Left hindlimb (tissue), 1 donor: Measurements from ENCODE around the gene MEX3D.

ENCODE experiments used
- DNase-seq: peaks from one replicate; pipeline ENCODE4 v3.0.0-alpha.2; 2018

MEX3D gene

DNA sequence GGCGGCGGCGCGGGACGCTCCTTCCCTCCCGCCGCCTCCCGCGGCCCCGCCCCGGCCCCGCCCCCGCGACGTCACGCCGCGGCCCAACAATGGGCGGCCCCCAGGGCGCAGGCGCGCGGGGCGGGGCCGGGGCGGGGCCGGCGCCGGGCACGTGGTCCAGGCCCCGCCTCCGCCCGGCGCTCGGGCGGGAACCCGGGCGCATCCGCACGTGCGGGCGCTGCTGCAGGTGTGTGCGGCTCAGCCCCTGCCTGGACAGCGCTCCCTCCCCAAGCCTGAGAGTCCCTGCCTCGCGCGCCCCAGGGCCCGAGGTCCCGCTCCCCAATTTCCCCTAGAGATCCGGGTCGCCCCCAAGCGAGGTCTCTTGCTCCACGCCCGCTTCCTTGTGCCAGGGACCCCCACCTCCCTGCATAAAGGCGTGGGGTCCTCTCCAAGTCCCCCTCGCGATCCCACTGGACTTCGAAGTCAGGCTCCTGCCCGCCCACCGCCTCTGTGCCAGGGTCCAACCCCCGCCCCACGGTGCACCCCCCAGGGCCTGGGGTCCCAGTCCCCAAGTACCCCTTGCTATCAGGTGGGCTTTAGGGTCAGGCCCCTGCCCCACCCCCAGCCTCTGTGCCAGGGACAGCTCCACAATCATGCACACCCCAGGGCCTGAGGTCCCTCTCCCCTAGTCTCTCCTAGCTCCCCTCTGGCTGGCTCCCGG lies at the start of gene MEX3D:
MEX3D (minus strand) TSS at position 6 of the 700 bp plus-strand sequence. CDS start 267 bp downstream, outside the sequence.
- peak; percentile 73 for DNase-seq

DNA sequence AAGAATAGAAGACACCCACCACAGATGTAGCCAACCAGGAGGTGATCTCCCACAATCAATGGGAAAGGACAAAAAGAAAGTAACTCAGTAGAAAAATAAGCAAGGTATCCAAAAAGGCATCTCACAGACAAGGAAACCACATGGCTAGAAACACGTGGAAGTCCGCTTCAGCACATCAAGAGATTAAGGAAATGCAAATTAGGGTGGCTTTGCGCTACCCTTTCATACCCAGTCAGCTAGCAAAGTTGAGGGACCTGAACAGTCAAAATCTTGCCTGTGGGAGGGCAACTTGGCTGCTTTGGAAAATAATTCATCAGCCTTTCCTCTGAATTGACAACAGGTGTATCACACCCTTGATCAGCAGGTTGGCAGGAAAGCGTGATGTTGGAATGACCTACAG lies 48.8 kb upstream of the MEX3D start:
- no peak for DNase-seq

DNA sequence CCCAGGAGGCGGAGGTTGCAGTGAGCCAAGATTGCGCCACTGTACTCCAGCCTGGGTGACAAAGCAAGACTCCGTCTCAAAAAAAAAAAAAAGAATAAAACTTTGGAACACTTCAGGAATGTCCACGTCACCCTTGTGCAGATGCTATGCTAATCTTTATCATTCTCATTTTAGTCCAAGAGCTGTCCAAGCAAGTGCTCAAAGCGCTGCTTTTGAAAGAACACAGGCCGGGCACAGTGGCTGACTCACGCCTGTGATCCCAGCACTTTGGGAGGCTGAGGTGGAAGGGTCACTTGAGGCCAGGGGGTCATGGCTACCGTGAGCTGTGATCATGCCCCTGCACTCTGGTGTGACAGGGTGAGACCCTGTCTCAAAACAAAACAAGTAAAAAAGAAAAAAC lies 48.3 kb upstream of the MEX3D start:
- no peak for DNase-seq

DNA sequence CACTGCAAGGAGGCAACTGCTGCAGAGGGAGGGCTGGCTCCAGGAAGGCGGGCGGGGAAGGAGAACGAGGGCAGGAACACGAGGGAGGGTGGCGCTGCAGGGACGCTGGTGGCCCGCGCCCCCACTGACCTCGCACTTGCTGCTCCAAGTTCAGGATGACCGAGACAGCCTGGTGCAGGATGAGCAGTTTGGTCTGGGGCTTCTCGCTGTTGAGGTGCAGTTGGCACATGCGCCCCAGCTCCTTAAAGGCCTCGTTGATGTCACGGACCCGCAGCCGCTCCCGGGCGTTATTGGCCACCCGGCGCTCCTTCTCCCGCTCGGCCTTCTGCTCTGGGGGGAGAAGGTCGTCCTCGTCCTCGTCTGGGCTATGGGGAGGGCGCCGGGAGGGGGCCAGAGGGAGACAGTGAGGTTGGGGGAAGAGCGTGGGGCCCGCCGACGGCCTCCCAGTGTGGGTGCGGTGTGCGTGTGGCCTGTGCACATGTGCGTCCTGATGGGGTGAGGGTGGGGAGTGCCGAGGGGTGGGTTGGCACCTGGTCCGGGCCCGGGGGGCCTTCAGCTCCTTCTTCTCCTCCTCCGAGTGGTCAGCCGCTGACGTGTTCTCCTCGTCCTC lies 47.1 kb upstream of the MEX3D start:
- DNase-seq, result no peak

DNA sequence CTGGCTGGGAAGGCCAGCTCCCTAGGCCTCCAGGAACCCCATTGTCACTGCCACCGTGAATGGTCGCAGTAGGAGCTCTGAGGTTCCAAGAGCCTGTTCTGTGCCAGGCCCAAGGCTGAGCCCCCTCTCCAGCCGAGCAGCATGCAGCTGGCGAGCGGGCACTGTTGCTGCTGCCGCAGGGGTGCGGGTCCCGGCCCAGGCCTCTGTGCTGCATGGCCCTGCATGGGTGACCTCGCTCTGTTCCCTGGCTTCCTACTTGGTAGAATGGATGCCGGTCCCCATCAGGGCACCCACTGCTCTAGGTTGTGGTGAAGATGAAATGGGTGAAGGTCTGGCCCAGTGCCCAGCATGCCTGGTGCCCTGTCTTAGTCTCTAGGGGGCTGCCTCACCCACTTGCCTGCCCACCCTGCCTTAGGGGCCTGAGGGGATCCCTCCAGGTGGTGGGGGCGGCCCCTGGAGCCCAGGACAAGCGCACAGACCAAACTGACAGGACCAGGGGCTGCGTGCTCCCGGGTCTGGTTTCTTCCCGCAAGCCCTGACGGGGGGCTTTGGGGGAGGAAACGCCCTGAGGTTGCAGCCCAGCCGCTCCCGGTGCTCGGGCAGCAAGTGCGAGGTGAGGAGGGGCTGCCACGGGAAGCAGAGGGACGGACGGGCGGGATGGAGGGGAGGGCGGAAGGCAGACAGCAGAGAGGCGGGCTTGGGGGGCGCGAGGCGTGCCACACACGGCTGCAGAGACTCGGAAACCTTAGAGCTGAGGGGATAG lies 45.9 kb upstream of the MEX3D start:
- DNase-seq, result no peak

DNA sequence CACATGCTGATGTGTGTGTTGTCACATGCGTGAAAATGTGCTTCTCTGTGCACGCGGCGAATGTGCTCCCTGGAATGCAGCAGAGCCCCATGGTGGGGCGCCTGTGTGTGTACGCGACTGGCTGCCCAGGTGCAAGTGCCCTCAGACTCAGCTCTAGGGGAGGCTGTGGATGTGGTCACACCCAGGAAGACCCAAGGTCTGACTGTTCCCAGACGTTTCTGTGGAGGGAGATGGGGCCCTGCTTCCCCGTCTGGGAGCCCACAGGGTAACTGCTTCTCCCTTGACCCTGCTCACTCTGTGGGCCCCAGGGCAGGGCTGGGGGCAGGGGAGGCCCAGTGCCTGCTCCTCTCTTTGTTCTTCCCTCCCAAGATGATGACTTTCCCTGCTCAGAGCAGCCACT lies 45.0 kb upstream of the MEX3D start:
- DNase-seq, result no peak

DNA sequence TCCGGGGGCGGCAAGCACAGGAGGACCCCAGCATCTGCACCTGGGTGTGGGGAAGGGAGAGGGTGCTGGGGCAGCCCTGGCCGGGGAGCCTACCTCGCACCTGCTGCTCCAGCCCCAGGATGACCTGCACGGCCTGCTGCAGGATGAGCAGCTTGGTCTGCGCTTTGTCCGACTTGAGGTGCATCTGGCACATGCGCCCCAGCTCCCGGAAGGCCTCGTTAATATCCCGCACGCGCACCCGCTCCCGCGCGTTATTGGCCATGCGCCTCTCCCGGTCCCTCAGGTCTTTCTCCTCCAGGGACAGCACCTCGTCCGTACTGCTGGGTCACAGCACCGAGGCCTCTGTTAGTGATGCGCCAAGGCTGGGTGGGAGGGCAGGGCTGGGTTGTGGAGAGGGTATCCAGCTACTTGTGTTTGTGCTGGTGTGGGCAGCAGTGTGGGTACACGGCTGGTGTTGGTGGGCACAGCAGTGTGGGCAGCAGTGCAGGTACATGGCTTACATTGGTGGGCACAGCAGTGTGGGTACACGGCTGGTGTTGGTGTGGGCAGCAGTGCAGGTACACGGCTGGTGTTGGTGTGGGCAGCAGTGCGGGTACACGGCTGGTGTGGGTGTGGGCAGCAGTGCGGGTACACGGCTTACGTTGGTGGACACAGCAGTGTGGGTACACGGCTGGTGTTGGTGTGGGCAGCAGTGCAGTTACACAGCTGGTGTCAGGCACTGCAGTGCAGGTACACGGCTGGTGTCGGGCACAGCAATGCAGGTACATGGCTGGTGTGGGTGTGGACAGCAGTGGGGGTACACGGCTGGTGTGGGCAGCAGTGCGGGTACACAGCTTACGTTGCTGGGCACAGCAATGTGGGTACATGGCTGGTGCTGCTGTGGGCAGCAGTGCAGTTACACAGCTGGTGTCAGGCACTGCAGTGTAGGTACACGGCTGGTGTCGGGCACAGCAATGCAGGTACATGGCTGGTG lies 44.3 kb upstream of the MEX3D start:
- no peak for DNase-seq

DNA sequence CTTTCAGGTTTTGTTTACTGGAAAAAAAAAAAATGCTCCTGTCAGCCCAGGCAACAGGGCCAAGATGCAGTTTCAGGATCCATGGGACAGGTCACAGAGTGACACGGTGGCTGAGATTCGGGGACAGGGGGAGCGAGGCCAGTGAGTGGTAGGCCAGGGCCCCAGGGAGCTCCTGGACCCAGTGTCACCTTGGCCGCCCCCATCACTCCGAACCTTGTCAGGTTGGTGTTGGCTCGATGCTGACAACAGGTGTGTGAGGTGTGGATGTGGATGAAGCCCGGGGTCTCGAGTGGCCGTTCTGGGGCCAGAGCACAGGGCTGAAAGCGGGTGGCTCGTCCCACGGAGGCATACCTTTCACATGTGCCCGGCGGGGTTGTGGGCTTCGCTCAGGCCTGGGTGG lies 43.2 kb upstream of the MEX3D start:
- no peak for DNase-seq

DNA sequence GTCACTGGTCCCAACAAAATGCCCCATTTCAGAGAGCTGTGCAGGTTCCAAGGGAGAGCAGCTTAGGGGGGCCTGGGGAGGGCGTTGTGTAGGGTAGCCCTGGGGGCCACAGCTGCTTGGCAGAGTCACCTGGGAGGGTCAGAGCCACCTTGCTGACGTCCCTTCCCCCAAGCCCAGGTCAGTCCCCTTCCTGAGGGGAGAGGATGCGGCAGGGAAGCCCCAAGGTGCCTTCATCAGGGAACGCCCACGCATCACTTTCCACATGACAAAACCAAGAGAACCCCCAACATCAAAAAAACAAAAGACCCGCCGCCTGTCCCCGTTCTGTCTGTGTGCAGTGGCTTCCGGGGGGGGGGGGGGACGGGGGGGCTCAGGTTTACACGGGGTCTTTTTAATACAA lies 42.5 kb upstream of the MEX3D start:
- DNase-seq, result no peak

DNA sequence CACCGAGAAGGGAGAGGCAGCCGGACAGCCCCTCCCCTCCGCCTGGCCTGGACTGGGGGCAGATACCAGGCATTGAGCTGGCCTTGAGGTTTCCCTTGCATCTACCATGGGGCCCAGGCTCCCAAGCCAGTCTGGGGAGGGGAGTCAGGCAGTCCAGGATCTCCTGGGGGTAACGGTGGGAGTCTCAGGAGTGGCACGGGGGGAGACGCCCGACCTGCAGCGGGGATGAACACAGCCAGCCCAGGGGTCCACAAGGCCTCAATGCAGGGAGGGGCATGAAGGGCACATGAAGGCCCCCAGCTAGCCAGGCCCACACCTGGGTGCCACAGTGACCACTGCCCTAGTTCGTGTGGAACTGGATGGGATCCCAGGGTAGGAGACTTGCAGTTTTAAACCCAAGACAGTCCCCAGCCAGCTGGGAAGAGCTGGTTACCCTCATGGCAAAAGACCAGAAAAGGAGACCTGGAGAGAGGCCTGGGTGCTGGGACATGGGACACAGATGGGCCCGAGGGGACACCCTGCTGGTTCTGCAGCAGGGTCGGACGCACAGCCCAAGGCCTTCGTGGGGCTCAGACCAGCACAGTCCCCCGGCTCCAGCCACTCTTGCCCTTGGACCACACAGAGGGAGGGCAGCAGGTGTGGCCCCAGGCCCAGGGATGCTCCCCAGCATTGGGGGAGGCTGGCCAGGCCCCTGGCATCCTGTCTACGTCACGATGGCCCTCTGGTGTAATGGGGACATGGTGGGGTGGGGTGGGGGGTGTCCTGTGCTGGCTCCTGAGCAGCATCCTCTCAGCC lies 41.8 kb upstream of the MEX3D start:
- DNase-seq, result no peak

DNA sequence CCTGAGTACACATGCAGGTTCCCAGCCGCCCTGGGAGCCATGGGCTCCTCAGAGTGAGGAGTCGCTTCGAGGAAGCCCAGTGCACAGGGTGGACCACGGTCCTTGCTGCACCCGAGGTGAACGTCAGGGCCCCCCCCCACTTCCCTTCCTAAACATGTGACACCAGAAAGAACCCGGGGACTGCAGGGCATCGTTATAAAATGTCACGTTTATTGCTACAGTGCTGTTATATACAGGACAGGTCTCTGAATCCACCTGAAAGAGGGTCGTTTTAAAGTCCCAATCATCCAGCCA lies 40.9 kb upstream of the MEX3D start:
- no peak for DNase-seq

DNA sequence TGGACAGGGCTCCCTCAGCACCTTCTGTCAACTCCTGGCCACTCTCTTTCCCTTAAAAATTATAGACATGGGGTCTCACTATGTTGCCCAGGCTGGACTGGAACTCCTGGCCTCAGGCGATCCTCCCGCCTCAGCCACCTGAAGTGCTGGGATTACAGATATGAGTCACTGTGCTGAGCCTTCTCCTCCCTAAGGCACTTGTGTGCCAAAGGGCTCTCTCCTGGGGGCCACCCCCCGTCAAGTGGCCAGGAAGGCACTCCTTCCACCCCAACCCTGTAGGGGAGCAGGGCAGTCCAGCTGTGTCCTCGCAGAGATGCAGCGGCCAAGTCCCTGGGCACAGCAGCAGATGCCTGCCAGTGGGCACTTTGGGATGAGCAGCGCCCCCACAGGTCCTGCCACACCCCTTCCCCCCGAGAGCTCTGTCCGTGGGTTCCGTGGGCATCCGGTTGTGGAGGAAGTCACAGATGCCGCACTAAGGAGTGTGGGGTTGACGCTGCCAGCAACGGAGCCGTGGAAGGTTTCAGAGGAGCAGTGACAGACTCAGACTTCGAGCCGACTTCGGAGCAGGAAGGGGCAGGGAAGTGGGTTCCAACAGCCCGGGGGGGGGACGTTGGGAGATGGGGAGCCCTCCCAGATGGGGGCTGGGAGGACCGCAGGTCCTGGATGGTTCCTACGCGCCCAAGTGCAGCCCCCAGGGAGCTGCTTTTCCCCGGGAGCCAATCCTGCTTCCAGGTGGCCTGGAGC lies 40.4 kb upstream of the MEX3D start:
- peak; percentile 28 for DNase-seq

DNA sequence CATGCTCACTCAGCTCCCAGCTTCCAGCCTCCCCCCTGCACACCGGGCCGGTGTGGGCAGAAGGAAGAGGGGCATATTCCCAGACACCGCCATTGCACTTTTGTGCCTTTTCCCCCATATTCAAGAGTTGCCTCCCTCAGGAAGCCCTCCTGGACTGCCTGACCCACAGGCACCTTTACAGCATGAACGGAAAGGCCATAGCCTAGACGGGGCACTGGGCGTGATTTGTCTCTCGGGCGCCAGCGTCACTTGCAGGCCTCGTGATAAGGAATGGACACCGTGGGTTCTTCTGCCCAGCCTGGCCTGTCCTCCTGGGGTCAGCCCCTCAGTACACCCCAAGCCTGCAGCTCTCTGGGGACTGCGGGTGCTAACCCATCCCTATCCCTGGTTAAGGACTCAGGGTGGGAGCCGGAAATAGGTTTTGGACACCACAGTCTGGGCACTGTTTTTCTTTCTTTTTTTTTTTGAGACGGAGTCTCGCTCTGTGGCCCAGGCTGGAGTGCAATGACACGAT lies 38.1 kb upstream of the MEX3D start:
- DNase-seq, result peak; percentile 39

DNA sequence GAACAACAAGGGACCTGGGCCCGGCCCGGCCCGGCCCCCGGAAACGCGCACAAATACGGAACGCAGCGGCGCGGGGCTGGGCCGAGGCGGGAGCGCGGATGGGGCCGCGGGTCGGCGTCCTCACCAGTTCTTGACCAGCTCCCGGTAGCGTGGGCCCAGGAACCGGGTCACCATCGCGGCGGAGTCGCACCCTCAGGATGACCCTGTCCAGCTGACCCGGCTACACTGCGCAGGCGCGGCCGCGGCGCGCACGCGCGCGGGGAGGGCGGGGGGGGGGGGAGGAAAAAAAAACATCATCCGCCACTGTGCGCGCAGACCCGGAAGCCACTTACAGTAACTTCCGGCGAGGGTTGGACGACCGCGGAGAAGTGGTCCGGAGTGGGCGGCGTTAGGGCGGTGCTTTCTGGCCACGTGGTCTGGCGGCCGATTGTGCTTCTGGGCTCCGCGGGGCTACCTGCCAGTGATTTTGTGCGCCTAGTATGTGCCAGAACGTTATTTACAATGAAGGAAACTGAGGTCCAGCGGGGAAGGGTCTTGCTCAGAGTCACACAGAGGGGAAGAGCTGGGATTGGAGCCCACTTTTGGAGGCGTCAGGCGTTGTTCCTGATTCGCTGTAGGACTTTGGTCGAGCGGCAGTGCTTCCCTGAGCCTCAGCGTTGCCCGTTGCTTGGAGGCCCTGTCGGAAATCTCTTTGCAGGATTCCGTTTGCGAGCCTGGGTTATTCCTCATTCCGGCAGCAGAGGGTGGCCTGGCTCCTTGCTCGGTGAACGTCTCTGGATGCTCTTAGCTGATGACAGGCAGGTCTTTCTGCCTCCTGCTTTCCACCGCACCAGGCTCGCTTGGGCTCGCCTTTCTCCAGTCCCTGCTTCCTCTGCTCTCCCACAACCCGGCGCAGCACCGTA lies 37.4 kb upstream of the MEX3D start, which contains the start of gene UQCR11:
UQCR11 (minus strand) TSS at position 227 of the 902 bp plus-strand sequence; CDS start at position 174, 53 bp downstream.
- DNase-seq, result peak; percentile 97

DNA sequence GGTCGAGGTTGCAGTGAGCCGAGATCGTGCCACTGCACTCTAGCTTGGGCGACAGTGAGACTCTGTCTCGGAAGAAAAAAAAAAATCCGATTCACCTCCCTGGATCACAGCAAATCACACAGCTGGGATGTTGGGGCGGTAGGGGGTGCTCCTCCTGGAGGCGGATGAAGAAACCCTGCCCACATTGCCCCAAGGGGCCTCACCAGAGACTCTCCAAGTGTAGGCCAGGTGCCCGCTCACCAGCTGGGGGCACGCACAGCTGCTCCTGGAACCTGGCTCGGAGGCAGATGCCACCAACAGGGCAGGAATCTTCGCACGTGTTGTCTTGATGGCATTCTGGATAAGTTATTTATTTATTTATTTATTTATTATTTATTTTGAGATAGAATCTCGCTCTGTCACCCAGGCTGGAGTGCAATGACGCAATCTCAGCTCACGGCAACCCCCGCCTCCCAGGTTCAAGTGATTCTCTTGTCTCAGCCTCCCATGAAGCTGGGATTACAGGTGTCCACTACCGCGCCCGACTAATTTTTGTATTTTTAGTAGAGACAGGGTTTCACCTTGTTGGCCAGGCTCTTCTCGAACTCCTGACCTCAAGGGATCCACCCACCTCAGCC lies 34.1 kb upstream of the MEX3D start:
- no peak for DNase-seq

DNA sequence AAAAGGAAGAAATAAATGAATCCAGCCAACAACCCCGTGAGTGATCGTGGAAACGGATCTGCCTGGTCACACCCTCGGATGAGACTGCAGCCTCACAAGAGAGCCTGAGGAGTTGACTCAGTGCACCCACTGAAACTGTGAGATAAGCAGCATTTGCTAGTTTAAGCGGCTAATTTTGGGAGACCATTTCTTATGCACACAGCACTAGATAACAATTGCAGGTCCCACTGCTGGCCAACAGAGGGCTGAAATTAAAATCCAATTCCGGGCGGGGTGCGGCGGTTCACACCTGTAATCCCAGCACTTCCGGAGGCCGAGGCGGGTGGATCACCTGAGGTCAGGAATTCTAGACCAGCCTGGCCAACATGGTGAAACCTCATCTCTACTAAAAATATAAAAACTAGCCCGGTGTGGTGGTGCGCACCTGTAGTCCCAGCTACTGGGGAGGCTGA lies 33.5 kb upstream of the MEX3D start:
- no peak for DNase-seq

DNA sequence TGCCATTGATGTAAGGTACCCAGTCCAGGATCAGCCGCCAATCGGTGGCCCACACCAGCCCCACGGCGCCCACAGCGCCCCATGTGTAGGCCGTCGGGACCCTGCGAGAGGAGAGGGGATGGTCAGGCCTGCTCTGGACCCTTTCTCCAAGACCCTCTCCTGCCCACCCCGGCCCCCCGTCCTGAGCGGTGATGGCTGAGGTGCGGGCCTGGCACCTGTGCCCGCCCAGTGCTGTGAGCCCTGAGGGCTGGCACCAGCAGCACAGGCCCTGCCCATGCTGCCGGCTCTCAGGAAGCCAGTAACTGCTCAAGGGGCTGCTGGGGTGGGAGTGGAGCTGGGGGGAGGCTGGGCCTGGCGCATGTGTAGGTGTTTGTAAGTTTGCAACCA lies 31.3 kb upstream of the MEX3D start:
- no peak for DNase-seq

DNA sequence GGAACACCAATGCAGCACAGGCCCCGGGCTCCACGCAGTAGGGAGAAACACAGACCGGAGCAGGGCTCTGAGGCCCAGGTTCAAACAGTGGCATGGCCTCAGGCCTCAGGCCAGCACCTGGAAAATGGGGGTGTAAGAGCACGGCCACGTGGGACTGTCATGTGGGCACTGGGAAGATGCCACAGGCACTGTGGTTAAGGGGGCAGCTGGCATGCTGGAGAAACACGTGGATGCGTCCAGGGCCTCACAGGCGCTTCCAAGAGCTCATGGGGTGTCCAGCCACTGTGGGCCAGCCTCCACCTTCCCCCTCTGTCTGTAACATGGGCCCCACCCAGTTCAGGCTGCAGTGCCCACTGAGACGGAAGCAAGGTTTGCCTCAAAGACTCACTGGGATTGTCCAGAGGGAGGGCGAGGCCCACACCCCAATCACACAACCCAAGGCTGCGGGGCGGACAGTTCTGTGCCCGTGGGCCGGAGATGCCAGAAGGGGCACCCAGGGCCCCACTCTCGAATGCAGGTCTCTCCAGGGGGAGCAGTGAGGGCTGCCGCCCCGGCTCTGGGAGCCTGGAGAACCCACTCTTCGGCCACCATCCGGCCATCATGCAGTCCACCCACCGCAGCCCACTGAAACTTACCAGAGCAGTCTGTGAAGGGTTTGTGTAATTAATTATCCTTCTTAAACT lies 30.8 kb upstream of the MEX3D start:
- DNase-seq, result no peak

DNA sequence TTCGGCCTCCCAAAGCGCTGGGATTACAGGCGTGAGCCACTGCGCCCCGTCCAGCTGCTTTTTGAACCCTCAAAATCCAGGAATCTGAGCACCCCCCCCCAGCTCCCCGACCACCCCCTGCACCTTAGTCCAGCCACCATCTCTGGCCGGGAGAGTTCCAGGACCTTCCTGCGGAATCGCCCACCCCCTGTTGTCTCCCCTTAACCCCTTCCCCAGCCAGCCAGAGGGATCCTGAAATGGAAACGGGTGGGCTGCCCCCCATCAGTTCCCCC lies 25.3 kb upstream of the MEX3D start:
- DNase-seq, result peak; percentile 30
